GM12865 (cell line): ENCODE measurements around the gene NAIF1.

ENCODE experiments used
- DNase-seq: peaks from one replicate; pipeline ENCODE4 v3.0.0; 2010; ENCODE audit warnings: low read depth
- H3K4me3 ChIP-seq: 2 replicates; pipeline ENCODE4 v1.5.1; 2011; ENCODE audit warnings: mild to moderate bottlenecking, low read depth, low read length, control low read depth
- TF ChIP-seq, protein P1 (sequence below): IDR thresholded peaks from 2 replicates; pipeline ENCODE4 v1.5.1; 2011; ENCODE audit warnings: low read length, control low read depth, low read depth, inconsistent platforms; ENCODE audit not compliant: insufficient read depth; ENCODE audit errors: missing control alignments

The NAIF1 gene

GRCh38 chr9:128099932-128100491, 32.9 kb upstream of the NAIF1 start:
- DNase-seq, result no peak
- TF ChIP-seq, protein P1, sequence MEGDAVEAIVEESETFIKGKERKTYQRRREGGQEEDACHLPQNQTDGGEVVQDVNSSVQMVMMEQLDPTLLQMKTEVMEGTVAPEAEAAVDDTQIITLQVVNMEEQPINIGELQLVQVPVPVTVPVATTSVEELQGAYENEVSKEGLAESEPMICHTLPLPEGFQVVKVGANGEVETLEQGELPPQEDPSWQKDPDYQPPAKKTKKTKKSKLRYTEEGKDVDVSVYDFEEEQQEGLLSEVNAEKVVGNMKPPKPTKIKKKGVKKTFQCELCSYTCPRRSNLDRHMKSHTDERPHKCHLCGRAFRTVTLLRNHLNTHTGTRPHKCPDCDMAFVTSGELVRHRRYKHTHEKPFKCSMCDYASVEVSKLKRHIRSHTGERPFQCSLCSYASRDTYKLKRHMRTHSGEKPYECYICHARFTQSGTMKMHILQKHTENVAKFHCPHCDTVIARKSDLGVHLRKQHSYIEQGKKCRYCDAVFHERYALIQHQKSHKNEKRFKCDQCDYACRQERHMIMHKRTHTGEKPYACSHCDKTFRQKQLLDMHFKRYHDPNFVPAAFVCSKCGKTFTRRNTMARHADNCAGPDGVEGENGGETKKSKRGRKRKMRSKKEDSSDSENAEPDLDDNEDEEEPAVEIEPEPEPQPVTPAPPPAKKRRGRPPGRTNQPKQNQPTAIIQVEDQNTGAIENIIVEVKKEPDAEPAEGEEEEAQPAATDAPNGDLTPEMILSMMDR, result no peak
- no peak overlapping the region for H3K4me3 ChIP-seq

DNA sequence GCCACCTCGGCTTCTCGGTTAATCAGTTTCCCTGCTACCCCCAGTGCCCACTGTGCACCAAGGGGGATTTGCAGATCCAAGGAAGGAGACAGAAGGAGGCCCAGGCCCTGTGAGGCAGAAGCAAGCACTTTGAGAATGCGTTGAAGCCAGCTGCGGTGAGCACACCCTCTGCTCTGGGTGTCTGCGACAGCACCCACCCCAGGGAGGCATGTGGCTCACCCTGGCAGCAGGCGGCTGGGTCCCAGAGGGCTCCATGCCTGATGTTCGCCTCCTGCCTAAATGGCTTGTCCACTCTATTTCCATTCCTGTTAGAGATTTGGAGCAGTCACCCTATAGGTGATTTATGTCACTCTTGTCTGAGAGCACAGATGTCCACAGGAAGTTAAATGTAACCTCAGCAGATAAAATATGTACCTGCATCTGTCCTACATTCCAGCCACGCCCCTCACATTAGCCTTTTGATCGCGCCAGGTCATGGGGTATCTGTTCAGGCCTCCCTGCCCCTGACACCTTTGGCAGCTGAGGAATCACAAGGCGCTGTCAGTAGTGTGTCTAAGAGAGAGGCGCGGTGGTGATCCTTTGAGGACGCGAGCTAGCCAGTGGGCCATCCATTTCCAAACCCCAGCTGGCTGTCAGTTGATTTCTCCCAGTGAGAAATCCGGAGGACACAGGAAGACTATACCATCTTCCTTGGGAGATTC, 32.3 kb upstream of the NAIF1 start:
- TF ChIP-seq, protein P1, result no peak
- no peak overlapping the region for H3K4me3 ChIP-seq
- DNase-seq, result no peak

DNA sequence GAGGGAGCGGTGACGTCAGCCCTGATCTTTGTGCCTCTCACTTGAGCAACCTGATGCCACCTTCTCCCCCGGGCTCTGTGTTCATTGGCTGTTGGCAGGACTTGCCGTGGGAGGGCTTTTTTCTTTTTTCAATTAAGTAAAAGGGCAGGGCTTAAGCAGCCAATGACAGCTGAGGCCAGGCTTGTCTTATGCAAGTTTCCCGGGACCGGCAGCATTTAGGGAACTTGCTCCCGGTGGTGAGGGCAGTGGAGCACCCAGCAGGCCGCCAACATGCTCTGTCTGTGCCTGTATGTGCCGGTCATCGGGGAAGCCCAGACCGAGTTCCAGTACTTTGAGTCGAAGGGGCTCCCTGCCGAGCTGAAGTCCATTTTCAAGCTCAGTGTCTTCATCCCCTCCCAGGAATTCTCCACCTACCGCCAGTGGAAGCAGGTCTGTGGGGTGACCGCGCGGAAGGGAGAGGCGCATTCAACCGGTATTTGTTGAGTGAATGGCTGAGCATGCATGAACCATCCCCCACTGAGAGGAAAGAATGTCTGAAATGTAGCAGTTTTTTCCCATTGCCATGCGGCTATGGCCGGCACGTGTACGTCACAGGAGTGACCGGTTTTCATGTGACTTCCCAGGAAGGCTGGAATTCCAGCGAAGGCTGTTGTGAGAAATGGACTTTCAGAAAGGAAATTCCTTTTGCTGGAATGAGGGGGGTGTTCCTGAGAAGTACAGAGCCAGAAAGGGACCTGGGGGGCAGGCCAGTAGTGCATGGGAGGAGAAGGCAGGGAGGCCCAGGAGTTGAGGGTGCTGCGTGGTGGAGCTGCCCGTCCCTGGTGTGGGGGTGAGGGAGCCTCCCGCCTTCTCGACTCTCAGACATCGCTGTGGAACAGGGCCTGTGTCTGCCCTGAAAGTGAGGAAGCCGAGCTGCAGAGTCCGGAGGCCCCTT, 31.4 kb upstream of the NAIF1 start:
- DNase-seq, result no peak
- H3K4me3 ChIP-seq, result no peak overlapping the region
- TF ChIP-seq, protein P1, result no peak

GRCh38 chr9:128097543-128098296, 30.6 kb upstream of the NAIF1 start:
- DNase-seq, result no peak
- H3K4me3 ChIP-seq, result no peak overlapping the region
- TF ChIP-seq, protein P1, result no peak

DNA sequence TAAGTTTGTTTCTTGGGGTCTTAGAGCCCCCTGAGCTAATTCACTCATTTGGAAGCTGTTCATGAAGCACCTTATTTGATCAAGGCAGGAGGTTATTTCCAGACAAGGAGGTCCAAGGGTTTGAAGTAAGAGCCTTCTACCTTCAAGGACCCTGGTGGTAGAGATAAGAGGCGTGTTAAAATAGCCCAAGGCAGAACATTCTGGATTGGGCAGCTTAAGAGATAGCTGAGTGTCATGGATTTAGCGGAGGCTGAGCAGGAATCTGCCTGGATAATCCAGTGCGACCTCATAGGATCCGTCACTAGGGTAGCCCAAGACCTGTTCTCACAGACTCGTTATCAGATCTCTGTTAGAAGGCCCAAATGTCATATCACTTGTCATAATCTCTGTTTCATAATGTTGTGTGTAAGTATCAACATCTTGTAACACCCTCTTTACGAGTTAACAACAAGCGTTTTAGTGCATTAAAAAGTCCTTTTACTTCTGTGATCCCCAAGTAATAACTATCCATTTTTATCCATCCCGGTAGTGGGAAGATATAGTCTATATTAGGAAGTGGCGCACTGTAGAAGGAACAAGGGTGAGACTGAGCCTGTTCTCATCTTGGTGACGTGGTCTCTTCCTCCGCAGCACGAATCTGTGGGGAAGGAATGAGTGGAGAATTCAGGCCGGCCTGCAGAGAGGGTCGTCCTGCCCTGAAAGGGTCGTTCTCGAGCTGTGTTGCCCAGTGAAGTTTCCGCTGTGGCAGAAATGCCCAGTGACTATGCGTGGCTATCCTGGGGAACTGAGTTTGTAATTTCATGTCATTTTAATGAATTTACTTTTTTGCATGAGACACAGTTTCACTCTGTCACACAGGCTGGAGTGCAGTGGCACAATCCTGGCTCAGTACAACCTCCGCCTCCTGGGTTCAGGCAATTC, 29.8 kb upstream of the NAIF1 start:
- DNase-seq, result no peak
- TF ChIP-seq, protein P1, result no peak
- H3K4me3 ChIP-seq, result no peak overlapping the region
